ENCODE data around the gene GUCA1A.

GUCA1A gene

GRCh38 chr6:42212442-42212841 lies 39.3 kb downstream of the GUCA1A start:
- TF ChIP-seq CTCF (IDR thresholded peaks at IDR 0.05) (no peak), ZFX (IDR thresholded peaks at IDR 0.05; ENCODE audit: borderline replicate concordance) (no peak)
- no peak overlapping the region for H3K27ac ChIP-seq

- peak overlapping the region; percentile 86; the same call in 1 of the 2 replicates for H3K27ac ChIP-seq
These were observed 43.3 kb downstream of the GUCA1A start for GRCh38 chr6:42216495-42216894.

- H3K27ac ChIP-seq = peak overlapping the region; percentile 86
- TF ChIP-seq ZFX (IDR thresholded peaks at IDR 0.05; ENCODE audit: borderline replicate concordance) (no peak), CTCF (IDR thresholded peaks at IDR 0.05) (no peak)
These were observed 44.0 kb downstream of the GUCA1A start for GRCh38 chr6:42217157-42217518.

- H3K27ac ChIP-seq = peak within 1 kb of the TSS; percentile 86
- no peak for TF ChIP-seq ZFX (IDR thresholded peaks at IDR 0.05; ENCODE audit: borderline replicate concordance)
- no peak for TF ChIP-seq CTCF (IDR thresholded peaks at IDR 0.05)
These were observed 44.6 kb downstream of the GUCA1A start, which contains the start of gene MRPS10 for GRCh38 chr6:42217519-42218367. MRPS10 (minus strand) TSS chr6:42217861; CDS start chr6:42217849, 12 bp downstream.

- no peak overlapping the region for H3K27ac ChIP-seq
These were observed 47.6 kb downstream of the GUCA1A start for GRCh38 chr6:42220807-42221206.

GRCh38 chr6:42221546-42221945 lies 48.4 kb downstream of the GUCA1A start:
- no peak overlapping the region for H3K27ac ChIP-seq
- TF ChIP-seq CTCF (IDR thresholded peaks at IDR 0.05) = no peak
- TF ChIP-seq ZFX (IDR thresholded peaks at IDR 0.05; ENCODE audit: borderline replicate concordance) = no peak

More at GRCh38 chr6:42220807-42221206, 47.6 kb downstream of the GUCA1A start:
- no peak for TF ChIP-seq CTCF (IDR thresholded peaks at IDR 0.05)
- TF ChIP-seq ZFX (IDR thresholded peaks at IDR 0.05; ENCODE audit: borderline replicate concordance) = no peak

GRCh38 chr6:42222448-42222847 lies 49.3 kb downstream of the GUCA1A start:
- H3K27ac ChIP-seq = no peak overlapping the region
- TF ChIP-seq CTCF (IDR thresholded peaks at IDR 0.05) = no peak
- no peak for TF ChIP-seq ZFX (IDR thresholded peaks at IDR 0.05; ENCODE audit: borderline replicate concordance)
